ENCODE results near the gene TEX53. TPM values are rescaled to one million over a fixed set of nuclear protein-coding genes. Genes with fewer than 3 reads are reported as not detected.

The TEX53 gene
- polyA plus RNA-seq (2012; ENCODE audit: low read depth, missing spikeins) = not detected

DNA sequence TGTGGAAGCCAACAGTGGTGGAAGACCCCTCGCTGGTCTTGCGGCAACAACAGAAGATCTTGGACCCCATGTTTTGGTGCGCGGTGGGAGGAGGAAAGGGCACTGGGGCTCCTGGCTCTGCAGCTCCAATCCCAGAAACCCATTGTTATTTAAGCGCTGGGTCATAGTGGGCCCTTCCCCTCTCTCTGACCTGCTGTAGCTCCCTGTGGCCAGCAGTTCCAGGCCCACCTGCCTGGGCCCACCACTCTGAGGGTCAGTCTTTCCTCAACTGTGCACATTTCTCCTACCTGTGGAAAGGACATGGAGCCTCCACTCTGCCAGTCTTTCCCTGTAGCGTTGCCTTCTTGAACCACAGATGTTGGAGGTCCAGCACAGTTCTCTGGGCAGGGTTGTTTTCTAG lies at the start of gene TEX53:
Gene TEX53, minus strand, starts transcription at position 101 of the 400 bp plus-strand sequence. Its CDS starts 31 bp downstream, at position 70.
- no peak for DNase-seq (ENCODE audit: insufficient read length, low spot score)
- TF ChIP-seq PAX5 (IDR thresholded peaks at IDR 0.05; ENCODE audit: insufficient read depth, low read length, severe bottlenecking) (no peak), TAF1 (IDR thresholded peaks at IDR 0.05; ENCODE audit: low read depth, low read length) (no peak), SPI1 (IDR thresholded peaks at IDR 0.05; ENCODE audit: low read depth, low read length) (no peak), POLR2AphosphoS5 (IDR thresholded peaks at IDR 0.05; ENCODE audit: low read depth, low read length) (no peak), POU2F2 (IDR thresholded peaks at IDR 0.05; ENCODE audit: low read depth, low read length) (no peak), POLR2A (IDR thresholded peaks at IDR 0.05; ENCODE audit: low read depth, low read length) (no peak)
- FAIRE-seq = no peak

GRCh38 chr9:114706711-114707110 lies 49.1 kb upstream of the TEX53 start:
- DNase-seq (ENCODE audit: insufficient read length, low spot score) (no peak), FAIRE-seq (no peak)
- TF ChIP-seq POLR2AphosphoS5 (IDR thresholded peaks at IDR 0.05; ENCODE audit: low read depth, low read length) (no peak), POU2F2 (IDR thresholded peaks at IDR 0.05; ENCODE audit: low read depth, low read length) (no peak), SPI1 (IDR thresholded peaks at IDR 0.05; ENCODE audit: low read depth, low read length) (no peak), TAF1 (IDR thresholded peaks at IDR 0.05; ENCODE audit: low read depth, low read length) (no peak), PAX5 (IDR thresholded peaks at IDR 0.05; ENCODE audit: insufficient read depth, low read length, severe bottlenecking) (no peak), POLR2A (IDR thresholded peaks at IDR 0.05; ENCODE audit: low read depth, low read length) (no peak)

GRCh38 chr9:114701988-114702387 lies 44.4 kb upstream of the TEX53 start:
- TF ChIP-seq TAF1 (IDR thresholded peaks at IDR 0.05; ENCODE audit: low read depth, low read length) (no peak), SPI1 (IDR thresholded peaks at IDR 0.05; ENCODE audit: low read depth, low read length) (no peak), POLR2A (IDR thresholded peaks at IDR 0.05; ENCODE audit: low read depth, low read length) (no peak), POU2F2 (IDR thresholded peaks at IDR 0.05; ENCODE audit: low read depth, low read length) (no peak), PAX5 (IDR thresholded peaks at IDR 0.05; ENCODE audit: insufficient read depth, low read length, severe bottlenecking) (no peak), POLR2AphosphoS5 (IDR thresholded peaks at IDR 0.05; ENCODE audit: low read depth, low read length) (no peak)
- FAIRE-seq (no peak), DNase-seq (ENCODE audit: insufficient read length, low spot score) (no peak)

- DNase-seq (ENCODE audit: insufficient read length, low spot score) (no peak), FAIRE-seq (peak; percentile 51)
- TF ChIP-seq POU2F2 (IDR thresholded peaks at IDR 0.05; ENCODE audit: low read depth, low read length) (peak; percentile 95), PAX5 (IDR thresholded peaks at IDR 0.05; ENCODE audit: insufficient read depth, low read length, severe bottlenecking) (no peak)
These were observed 40.3 kb upstream of the TEX53 start for GRCh38 chr9:114697951-114698351.

DNA sequence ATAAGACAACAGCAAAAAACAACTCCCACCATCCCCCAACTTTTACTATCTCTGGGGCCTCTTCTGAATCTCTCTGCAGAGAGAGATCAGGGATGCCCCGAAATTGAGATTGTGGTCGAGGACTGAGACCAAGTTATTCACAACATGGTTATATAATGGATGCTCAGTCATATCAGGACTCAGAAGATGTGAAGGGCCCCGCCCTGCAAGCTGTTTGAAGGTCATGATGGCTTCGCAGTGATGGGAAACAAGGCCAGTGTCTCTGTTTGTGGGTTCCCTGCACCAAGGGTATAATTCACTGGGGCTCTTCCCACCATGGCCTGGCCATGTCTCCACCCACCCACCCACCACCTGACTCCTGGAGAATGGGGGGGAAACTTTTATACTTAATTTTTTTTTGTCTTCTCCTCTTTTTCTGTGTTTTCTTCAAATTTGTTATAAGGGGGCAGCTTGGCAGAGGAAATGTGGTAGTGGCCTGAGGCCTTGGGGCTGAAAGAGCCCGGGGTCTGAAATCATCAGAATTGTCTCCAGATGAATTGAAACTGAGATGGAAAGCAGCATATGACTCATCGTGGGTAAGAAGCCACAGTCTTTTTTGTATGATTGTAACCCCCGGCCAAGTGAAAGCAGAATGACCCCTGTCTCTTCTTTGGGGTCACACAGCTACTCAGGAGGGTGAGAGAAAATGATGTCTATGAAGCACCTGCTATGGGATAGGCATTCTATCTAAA lies 39.4 kb upstream of the TEX53 start:
- FAIRE-seq (peak; percentile 72), DNase-seq (ENCODE audit: insufficient read length, low spot score) (peak; percentile 34)
- TF ChIP-seq POU2F2 (IDR thresholded peaks at IDR 0.05; ENCODE audit: low read depth, low read length) = peak; percentile 90
- TF ChIP-seq PAX5 (IDR thresholded peaks at IDR 0.05; ENCODE audit: insufficient read depth, low read length, severe bottlenecking) = no peak

DNA sequence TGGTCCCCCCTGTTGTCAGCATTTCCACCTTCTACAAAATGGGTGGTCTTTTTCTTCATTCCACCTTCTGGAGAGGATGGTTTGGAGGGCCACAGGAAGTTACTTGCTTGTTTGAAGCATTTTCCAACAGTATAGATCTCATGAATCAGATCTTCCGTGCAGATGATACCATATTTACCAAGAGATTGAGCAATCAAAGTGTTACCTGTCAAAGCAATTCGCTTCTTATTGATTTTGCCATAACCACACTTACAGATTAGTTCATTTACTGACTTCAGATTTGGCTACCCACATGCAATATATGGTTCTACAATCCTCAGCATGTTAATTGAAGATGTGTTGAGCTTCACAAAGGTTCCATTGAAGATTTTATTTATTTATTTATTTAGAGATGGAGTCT lies 38.3 kb upstream of the TEX53 start:
- TF ChIP-seq SPI1 (IDR thresholded peaks at IDR 0.05; ENCODE audit: low read depth, low read length) (no peak), TAF1 (IDR thresholded peaks at IDR 0.05; ENCODE audit: low read depth, low read length) (no peak), POU2F2 (IDR thresholded peaks at IDR 0.05; ENCODE audit: low read depth, low read length) (no peak), PAX5 (IDR thresholded peaks at IDR 0.05; ENCODE audit: insufficient read depth, low read length, severe bottlenecking) (no peak), POLR2AphosphoS5 (IDR thresholded peaks at IDR 0.05; ENCODE audit: low read depth, low read length) (no peak), POLR2A (IDR thresholded peaks at IDR 0.05; ENCODE audit: low read depth, low read length) (no peak)
- DNase-seq (ENCODE audit: insufficient read length, low spot score) (no peak), FAIRE-seq (no peak)

- TF ChIP-seq SPI1 (IDR thresholded peaks at IDR 0.05; ENCODE audit: low read depth, low read length) (no peak), POU2F2 (IDR thresholded peaks at IDR 0.05; ENCODE audit: low read depth, low read length) (peak; percentile 61), TAF1 (IDR thresholded peaks at IDR 0.05; ENCODE audit: low read depth, low read length) (no peak), POLR2AphosphoS5 (IDR thresholded peaks at IDR 0.05; ENCODE audit: low read depth, low read length) (no peak)
- FAIRE-seq = peak; percentile 64
- DNase-seq (ENCODE audit: insufficient read length, low spot score) = no peak
These were observed 37.2 kb upstream of the TEX53 start for GRCh38 chr9:114694719-114695269.

DNA sequence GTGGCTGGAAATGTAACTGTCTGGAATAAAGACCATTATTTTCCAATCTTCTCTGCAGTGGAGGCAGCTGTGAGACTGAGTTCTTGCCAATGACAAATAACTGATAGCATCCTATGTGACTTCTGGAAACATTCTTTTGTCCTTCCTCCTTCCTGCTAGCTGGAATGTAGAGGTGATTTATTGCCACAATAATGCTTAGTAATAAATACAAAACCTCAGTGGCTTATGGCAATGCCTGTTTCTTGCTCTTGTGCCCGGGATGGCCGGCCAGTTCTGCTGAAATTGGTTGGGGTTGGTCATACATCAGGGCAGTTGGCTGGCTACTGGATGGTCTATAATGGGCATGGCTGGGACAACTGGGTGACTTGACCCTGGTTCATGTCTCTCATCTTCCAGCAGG lies 36.5 kb upstream of the TEX53 start:
- no peak for FAIRE-seq
- no peak for DNase-seq (ENCODE audit: insufficient read length, low spot score)
- TF ChIP-seq PAX5 (IDR thresholded peaks at IDR 0.05; ENCODE audit: insufficient read depth, low read length, severe bottlenecking) (no peak), POU2F2 (IDR thresholded peaks at IDR 0.05; ENCODE audit: low read depth, low read length) (no peak), POLR2A (IDR thresholded peaks at IDR 0.05; ENCODE audit: low read depth, low read length) (no peak), SPI1 (IDR thresholded peaks at IDR 0.05; ENCODE audit: low read depth, low read length) (no peak), POLR2AphosphoS5 (IDR thresholded peaks at IDR 0.05; ENCODE audit: low read depth, low read length) (no peak), TAF1 (IDR thresholded peaks at IDR 0.05; ENCODE audit: low read depth, low read length) (no peak)

DNA sequence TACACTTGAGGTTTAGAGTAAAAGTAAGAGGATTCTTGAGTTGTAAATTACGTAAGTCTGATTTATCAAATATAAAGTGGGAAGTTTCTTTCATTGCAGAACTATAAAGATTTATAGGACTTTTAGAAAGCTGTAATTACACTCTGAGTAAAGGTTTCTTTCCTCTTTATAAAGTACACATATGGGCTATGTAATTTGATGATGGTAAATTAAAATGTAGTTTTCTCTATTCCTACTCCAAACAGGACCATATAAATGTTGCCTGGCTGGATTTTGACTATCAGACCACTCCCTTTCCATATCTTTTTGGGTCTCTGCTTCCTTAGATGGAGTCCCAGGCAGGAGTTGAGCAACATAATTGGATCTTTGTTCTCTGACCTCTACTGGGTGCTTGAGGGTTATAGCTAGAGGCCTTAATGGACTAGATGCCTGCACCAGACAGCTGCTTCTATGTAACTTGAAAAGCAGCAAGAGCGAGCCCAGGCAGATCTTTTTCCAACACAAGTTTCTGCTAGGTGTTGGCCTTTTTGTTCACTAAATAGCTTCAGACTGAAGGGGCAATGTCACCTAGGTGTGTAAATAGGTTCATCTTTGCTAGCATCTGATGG lies 35.7 kb upstream of the TEX53 start:
- DNase-seq (ENCODE audit: insufficient read length, low spot score) = no peak

More for the DNA sequence above, 35.7 kb upstream of the TEX53 start:
- no peak for FAIRE-seq
- no peak for TF ChIP-seq TAF1 (IDR thresholded peaks at IDR 0.05; ENCODE audit: low read depth, low read length)
- TF ChIP-seq POU2F2 (IDR thresholded peaks at IDR 0.05; ENCODE audit: low read depth, low read length) = no peak
- no peak for TF ChIP-seq PAX5 (IDR thresholded peaks at IDR 0.05; ENCODE audit: insufficient read depth, low read length, severe bottlenecking)
- no peak for TF ChIP-seq POLR2A (IDR thresholded peaks at IDR 0.05; ENCODE audit: low read depth, low read length)
- no peak for TF ChIP-seq POLR2AphosphoS5 (IDR thresholded peaks at IDR 0.05; ENCODE audit: low read depth, low read length)
- no peak for TF ChIP-seq SPI1 (IDR thresholded peaks at IDR 0.05; ENCODE audit: low read depth, low read length)

All from GM12891 (cell line).